GM13977 (cell line): ENCODE data around the gene HPS1.
A peak's percentile ranks its signal among the peaks of the same experiment; 100 is the strongest.

ENCODE experiments used
- DNase-seq: peaks from one replicate; pipeline ENCODE4 v3.0.0; 2012; ENCODE audit warnings: low spot score
- in situ Hi-C: fragments of 300-500 bp; cut with MboI; formaldehyde crosslinking; loops from one replicate; pipeline ENCODE4 v1.12.0; 2022; ENCODE audit warnings: low sequenced_read_pairs, low pct_unique_long_range_greater_than_20kb, mixed read lengths, inconsistent platforms; ENCODE audit not compliant: unreplicated experiment
- TF ChIP-seq, protein P1 (sequence below): IDR thresholded peaks from 2 replicates; pipeline ENCODE4 v1.5.1; 2012; ENCODE audit warnings: mild to moderate bottlenecking, control low read depth; ENCODE audit not compliant: insufficient read depth; ENCODE audit errors: extremely low read depth, missing control alignments

The HPS1 gene

DNA sequence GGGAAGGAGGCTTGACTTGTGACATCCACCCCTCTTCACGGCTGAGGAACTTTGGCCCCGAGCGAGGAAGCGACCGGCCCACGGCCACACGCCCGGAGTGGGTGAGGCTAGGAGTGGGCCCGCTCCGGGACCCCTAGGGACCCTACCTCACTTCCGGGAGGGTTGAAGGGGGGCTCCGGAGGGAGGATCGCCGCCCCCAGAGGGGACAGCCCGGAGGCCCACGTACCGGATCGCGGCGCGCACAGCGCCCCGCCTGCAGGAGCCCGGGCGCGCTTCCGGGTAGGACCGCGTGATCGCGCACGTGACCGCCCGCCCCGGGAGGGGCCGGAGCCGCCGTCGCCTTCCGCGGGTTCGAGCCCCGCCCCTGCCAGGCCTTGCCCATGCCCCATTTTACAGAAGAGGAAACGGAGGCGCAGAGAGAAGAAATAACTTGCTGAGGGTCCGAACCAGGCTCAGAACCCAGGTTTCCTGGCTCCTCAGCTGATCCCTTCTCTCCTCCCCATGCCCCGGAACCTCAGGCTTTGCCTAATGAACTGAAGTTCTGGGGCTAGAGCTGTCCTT, at the start of gene HPS1:
Gene HPS1, minus strand, starts transcription at position 275 of the 561 bp plus-strand sequence. CDS start 3,695 bp downstream, outside the sequence.
- in situ Hi-C loops = no loop called here
- DNase-seq = peak; percentile 94
- TF ChIP-seq, protein P1, sequence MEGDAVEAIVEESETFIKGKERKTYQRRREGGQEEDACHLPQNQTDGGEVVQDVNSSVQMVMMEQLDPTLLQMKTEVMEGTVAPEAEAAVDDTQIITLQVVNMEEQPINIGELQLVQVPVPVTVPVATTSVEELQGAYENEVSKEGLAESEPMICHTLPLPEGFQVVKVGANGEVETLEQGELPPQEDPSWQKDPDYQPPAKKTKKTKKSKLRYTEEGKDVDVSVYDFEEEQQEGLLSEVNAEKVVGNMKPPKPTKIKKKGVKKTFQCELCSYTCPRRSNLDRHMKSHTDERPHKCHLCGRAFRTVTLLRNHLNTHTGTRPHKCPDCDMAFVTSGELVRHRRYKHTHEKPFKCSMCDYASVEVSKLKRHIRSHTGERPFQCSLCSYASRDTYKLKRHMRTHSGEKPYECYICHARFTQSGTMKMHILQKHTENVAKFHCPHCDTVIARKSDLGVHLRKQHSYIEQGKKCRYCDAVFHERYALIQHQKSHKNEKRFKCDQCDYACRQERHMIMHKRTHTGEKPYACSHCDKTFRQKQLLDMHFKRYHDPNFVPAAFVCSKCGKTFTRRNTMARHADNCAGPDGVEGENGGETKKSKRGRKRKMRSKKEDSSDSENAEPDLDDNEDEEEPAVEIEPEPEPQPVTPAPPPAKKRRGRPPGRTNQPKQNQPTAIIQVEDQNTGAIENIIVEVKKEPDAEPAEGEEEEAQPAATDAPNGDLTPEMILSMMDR = no peak

DNA sequence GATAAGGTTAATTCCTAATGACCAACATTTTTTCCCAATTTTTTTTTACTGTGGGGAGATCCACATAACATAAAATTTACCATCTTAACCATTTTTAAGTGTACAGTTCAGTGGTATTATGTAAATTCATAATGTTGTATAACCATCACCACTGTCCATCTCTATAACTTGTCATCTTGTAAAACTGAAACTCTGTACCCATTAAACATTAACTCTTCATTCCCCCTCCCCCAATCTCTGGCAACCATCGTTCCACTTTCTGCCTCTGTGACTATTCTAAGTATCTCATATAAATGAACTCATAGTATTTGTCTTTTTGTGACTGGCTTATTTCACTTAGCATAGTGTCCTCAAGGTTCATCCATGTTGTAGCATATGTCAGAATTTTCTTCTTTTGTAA, 46.0 kb upstream of the HPS1 start:
- TF ChIP-seq, protein P1 = no peak
- in situ Hi-C loops = no loop called here
- DNase-seq = no peak

DNA sequence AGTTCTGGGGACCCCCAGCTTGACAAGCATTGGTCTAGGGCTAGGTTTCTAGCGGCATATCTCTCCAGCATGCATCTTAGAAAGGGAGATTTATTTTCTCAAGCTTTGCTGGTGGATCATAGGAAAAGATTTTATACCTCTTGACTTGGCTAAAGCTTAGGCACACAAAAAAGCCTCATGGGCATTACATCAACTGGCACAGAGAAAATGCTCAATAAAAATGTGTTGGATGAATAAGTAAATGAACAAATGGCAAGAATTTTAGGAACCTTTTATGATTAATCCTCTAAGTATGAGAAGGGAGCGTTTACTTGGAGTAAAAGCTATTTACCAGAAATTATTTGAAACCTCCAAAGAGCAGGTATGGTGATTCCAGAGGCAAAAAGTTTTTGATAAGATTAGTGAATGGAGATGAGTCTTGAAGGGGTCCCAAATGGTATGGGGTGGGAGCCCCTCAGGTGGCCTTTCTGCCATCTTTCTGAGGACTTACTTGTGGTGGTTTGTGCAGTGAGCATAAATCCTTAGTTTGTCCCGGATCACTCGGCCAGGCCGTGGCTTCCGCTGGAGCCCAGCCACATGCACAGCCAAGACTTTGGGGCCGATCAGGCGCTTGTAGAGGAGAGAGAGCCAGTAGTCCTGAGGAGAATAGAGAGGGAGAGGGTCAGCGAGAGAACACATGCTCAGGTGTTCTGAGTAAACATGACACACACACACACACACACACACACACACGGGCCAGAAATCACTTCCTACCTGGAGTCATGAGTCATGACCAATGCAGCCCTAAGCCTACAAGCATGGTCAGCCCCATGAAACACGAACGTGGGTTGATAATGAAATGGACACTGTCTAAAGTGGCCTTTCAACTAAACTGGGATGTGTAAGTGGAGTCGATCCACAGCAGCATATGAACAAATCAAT, 43.1 kb upstream of the HPS1 start:
- TF ChIP-seq, protein P1 = no peak
- DNase-seq = no peak
- in situ Hi-C loops = no loop called here

DNA sequence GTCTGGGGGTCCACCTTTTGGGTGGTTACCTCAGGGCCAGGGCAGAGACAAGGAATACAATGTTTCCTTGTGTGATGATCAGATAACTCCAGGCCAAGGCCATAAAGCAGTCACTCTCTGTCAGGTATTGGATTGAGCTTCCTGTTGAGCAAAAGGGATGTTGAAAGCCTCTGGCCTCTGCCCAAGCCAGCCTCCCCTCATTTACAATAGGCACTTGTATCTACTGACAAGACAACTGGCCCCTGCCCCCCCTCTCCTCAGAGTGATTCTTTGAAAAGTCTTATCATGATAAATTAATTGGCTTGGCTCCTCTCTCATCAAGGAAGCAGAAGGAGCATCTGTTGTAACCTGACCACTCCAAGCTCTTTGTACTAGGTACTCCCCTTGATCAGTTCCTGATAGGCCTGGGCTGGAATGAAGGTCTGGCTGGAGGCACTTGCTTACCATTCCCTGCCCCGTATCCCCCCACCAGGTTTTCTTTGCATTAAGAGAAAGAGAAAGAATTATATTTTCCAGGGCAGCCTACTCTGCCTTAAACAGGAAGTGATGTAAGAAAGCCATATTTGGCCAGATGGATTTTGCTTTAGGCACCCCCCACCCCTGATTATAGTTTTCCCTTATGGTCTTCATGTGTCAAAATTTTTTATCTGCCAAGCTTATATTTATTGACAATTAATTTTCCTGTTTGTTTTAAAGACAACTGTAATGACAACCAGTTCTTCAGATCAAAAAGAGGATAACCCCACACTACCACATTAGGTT, 42.1 kb upstream of the HPS1 start:
- no peak for DNase-seq
- in situ Hi-C loops = no loop called here
- TF ChIP-seq, protein P1 = no peak

DNA sequence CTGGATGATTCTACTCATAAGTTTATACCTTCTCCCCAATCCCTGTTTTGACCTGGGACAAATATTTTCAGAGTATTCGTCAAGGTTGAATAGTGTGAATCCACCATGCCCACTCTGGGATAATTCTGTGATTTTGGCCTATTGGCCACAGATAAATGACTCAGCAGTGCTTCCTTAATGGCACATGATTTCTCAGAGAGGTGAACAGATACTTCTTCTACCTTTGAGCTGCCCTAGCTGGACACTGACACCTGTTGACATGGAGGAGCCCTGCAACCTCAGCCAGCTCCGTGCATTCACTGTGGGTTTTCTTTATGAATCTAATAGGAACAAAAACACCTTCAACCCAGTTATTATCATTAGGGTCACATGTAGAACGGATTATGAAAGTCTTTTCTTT, 40.9 kb upstream of the HPS1 start:
- in situ Hi-C loops = no loop called here
- no peak for DNase-seq
- TF ChIP-seq, protein P1 = no peak

DNA sequence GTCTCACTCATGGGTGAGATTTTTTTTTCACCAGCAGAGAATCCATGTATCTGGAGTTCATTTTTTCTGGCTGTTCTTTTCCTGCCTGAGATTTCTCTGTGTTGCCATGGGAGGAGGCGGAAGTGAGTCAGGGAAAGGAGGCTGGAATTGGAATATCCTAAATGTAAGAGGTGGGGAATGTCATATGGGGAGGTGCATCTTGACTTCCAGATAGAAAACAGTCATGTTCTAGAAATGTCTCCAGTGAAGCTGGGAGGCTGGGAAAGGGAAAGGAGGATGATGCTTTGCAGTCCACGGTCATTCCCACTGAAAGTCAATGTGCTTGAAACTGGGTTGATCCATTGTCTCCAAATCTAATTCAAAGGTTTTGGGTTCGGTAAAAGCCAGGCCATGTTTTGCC, 39.7 kb upstream of the HPS1 start:
- in situ Hi-C loops = no loop called here
- DNase-seq = no peak

More for the DNA sequence above, 39.7 kb upstream of the HPS1 start:
- TF ChIP-seq, protein P1 = no peak
